ENCODE measurements around the gene TMEM181. TPM values are rescaled to one million over a fixed set of nuclear protein-coding genes. Genes with fewer than 3 reads are reported as not detected.

Gene TMEM181
- total RNA-seq, 2 donors from 2014 or later = 13.9 to 14.4 TPM

DNA sequence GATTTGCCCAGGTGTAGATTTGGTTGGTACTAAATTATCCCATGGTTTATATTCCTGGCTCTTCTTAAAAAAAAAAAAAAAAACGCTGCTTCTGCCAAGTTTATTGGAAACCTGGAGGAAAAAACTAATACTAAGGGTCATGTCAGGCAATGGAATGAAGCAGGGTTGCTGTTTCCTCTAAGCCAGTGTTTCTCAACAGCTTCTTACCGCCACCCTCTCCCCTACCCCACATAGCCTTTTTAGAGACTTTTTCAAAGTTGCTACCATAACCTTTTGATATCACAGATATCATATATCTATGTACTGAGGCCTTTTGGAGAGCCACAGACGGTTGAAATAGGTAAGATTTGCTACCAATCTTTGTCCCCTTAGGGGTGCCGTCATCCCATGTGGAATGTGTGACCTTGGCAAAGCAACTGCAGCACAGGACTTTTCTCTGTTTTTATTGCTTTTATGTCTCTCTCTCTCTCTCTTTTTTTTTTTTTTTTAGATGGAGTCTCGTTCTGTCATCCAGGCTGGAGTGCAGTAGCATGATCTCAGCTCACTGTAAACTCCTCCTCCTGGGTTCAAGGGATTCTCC, 124.9 kb downstream of the TMEM181 start:
- no peak overlapping the region for H3K27ac ChIP-seq
- TF ChIP-seq, protein P1, sequence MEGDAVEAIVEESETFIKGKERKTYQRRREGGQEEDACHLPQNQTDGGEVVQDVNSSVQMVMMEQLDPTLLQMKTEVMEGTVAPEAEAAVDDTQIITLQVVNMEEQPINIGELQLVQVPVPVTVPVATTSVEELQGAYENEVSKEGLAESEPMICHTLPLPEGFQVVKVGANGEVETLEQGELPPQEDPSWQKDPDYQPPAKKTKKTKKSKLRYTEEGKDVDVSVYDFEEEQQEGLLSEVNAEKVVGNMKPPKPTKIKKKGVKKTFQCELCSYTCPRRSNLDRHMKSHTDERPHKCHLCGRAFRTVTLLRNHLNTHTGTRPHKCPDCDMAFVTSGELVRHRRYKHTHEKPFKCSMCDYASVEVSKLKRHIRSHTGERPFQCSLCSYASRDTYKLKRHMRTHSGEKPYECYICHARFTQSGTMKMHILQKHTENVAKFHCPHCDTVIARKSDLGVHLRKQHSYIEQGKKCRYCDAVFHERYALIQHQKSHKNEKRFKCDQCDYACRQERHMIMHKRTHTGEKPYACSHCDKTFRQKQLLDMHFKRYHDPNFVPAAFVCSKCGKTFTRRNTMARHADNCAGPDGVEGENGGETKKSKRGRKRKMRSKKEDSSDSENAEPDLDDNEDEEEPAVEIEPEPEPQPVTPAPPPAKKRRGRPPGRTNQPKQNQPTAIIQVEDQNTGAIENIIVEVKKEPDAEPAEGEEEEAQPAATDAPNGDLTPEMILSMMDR (IDR thresholded peaks at IDR 0.05) = no peak

More for the DNA sequence above, 124.9 kb downstream of the TMEM181 start:
- no peak for DNase-seq (ENCODE audit: low spot score)
- Histone ChIP-seq H3K4me3 (no peak overlapping the region), H3K4me1 (no peaks in the 10 kb centered on the region), H3K36me3 (no peaks in the 10 kb centered on the region), H3K9me3 (no peaks in the 10 kb centered on the region), H3K27me3 (no peaks in the 10 kb centered on the region)

Small RNA genes within 50 kb of the gene (microRNA-seq; reads per million reads assigned to microRNA genes)
- 0 reads per million in 2 donors for gene MIR7161 (ENCODE audit: borderline number of aligned reads in 2 of 2, borderline replicate concordance in 1 of 2)

Other genes with a start within 250 kb of the TMEM181 start
- gene TULP4, start 247.6 kb upstream of the TMEM181 start, total RNA-seq = 100 to 1,000 TPM; 140 to 199 TPM
- 10 to 100 TPM; 57.3 to 91.5 TPM for gene DYNLT1, start 84.7 kb downstream of the TMEM181 start, total RNA-seq
- 1 to 10 TPM; 4.2 to 5.6 TPM for gene SYTL3, start 90.0 kb downstream of the TMEM181 start, total RNA-seq